C4-2B (cell line): ENCODE measurements around the gene THOC6.

Experiments
- H3K27ac ChIP-seq: fragments of 450-650 bp; 2 replicates; pipeline ENCODE4 v1.5.1; 2017
- CTCF ChIP-seq: fragments of 450-650 bp; conservative IDR thresholded peaks from 2 replicates; pipeline ENCODE4 v1.5.1; 2017; ENCODE audit warnings: mild to moderate bottlenecking
- ZFX ChIP-seq: fragments of 450-650 bp; IDR thresholded peaks from 2 replicates; pipeline ENCODE4 v1.6.1; 2017

The THOC6 gene

DNA sequence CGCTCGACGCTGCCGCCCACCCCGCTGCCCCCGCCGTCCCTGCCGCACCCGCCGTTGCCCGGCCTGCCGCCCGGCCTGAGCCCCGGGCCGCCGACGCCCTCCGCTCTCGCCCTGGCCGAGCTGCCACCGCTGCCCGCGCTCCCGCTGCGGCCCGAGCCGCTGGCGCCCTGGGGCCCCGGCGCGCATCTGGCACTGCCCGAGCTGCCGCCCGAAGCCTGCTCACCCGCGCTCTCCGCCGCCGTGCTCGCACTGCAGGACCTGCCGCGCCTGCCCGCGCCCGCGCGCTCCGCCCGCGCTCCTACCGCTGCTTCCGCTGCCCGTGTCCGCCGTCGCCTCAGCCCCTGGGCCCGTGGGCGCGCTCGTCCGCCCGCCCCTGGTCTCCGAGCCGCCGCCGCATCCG is 19.5 kb upstream of the THOC6 start:
- peak overlapping the region; percentile 50; the same call in 1 of the 2 replicates for H3K27ac ChIP-seq
- TF ChIP-seq CTCF (no peak), ZFX (peak; percentile 41; the same call in 1 of the 2 replicates)

GRCh38 chr16:3004781-3005284 is 19.0 kb upstream of the THOC6 start:
- H3K27ac ChIP-seq, result peak overlapping the region; percentile 50
- TF ChIP-seq ZFX, result no peak
- no peak for TF ChIP-seq CTCF

DNA sequence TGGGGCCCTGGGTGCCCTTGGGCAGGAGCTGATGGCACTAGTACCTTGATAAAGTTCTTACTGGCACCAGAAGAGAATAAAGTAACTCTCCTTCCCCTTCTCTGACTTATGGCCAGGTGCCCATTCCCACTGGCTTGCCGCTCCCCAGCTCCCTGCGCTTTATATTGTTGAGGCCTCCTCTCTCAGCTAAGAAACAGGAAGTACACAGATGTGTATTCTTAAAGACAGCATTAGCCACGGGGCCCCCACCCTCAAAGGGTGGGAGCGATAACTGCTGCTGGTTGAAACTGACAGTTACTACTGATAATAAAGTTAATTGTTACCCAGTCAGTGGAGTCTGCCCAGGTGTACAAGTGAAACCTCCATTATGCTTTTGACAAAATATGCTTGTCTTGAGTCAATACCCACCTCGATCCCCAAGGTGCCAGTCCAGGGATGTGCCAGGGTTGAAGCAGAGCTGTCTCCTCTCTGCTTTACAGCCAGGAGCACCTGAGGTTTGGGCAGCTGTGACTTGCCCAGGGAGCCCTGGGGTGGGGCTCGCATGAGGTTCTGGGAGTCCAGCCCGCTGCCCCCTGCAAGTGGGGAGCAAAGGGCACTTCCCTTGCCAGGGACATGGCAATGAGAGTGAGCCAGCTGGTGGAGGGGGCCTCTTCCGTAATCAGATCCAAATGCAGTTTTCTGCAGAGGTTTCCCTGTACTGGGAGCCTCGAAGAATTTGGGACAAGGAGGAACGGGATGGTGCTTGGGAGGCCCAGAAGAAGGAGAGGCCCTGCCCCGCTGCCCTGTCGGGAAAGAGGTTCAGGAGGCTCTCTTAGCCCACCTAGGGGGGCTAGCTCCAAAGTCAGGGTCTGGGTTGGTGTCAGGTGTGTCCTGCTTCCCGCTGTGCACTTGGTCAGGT is 16.5 kb upstream of the THOC6 start:
- no peak overlapping the region for H3K27ac ChIP-seq
- TF ChIP-seq CTCF (no peak), ZFX (no peak)

GRCh38 chr16:3007957-3008689 is 15.7 kb upstream of the THOC6 start:
- TF ChIP-seq ZFX (no peak), CTCF (no peak)
- H3K27ac ChIP-seq, result no peak overlapping the region

GRCh38 chr16:3008690-3009037 is 15.2 kb upstream of the THOC6 start:
- H3K27ac ChIP-seq, result no peak overlapping the region

GRCh38 chr16:3009568-3010390 is 14.1 kb upstream of the THOC6 start:
- peak overlapping the region; percentile 25; the same call in 1 of the 2 replicates for H3K27ac ChIP-seq
- TF ChIP-seq CTCF, result no peak
- TF ChIP-seq ZFX, result no peak

More at GRCh38 chr16:3008690-3009037, 15.2 kb upstream of the THOC6 start:
- TF ChIP-seq CTCF (no peak), ZFX (no peak)
